HG02571 (cell line): ENCODE data around the gene RIPOR2.

Experiments
- ATAC-seq: cut with Tn5 transposase; IDR thresholded peaks from one replicate; pipeline ENCODE4 v1.9.1; 2021; ENCODE audit warnings: mild to moderate bottlenecking, moderate library complexity; ENCODE audit not compliant: unreplicated experiment

RIPOR2 gene

DNA sequence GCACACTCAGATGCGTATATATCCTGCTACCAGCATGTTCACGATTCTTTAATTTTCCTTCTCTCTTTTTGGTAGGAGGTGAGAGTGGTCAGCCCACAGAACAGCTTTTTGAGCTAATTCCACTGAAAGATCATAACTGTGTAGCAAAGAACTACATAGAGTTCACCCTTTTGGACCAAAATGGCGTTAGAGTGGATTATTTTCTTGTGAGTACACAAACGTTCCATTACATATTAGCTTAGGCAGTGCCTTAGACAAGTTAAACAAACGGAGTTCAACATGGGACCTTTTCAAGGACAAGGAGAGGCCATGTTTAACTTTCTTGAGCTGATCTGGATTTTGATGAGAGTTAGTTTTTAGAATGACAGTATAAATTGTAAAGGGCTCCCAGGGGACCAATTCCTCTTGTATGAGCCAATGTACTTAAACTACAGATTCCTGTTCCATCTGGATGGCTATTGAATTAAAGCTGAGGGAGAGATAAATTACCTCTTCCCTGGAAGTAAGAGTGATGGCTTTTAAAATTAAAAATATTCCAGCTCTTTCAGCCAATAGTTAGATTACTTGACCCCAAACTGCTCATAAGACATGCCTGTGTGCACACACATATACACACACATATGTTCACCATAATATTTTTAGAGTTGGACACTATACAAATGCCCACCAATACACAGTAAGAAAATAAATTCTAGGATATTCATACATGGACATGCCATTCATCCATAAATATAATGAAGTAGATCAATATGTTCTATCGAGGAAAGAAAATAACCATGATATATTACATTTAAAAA is 111.4 kb downstream of the RIPOR2 start:
- no peak for ATAC-seq

DNA sequence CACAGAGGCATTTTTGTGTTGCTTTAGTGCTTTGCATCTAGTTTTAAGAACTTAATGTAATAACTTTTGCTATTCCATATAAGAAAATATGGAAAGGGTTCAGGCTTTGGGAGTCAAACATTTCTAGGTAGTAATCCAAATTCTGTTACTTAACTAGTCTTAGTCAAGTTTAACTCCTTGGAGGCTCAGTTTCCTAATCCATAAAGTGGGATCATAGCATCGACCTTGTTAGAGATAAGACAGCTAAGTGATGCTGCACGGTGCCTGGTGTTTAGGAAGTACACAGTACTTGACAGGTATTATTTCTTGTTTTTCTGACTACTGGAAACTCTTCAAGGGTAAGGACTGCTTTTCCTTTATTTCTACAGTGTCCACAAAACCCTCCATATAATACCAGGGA is 112.6 kb downstream of the RIPOR2 start:
- no peak for ATAC-seq

GRCh38 chr6:24822696-24823095 is 113.1 kb downstream of the RIPOR2 start:
- ATAC-seq: no peak

DNA sequence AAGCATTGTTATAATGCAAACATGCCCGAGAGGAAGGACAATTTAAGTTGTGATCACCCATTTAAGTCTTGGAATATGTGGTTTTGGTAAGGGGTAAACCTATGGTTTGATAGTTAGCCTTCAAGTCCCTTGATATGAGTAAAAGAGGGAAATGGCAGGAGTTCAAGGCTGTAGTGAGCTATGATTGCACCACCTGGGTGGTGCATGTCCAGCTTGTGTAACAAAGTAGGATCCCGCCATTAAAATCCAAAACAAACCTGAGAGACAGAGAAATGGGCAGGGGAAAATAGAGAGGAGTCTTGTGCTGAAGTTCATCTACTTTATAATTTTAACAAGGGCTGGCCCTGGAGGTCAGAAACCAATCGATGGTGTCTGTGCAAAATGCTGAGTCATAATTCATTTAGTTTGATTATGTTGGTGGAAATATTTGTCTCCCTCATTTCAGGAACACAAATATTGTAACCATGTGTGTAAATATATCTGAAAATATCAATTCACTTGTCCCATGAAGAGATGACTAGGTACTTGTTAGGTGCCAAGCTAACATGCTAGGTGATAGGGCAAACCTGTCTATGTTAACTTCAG is 113.8 kb downstream of the RIPOR2 start:
- no peak for ATAC-seq

- ATAC-seq: no peak
Measured at GRCh38 chr6:24818346-24818745, 117.4 kb downstream of the RIPOR2 start.

GRCh38 chr6:24809728-24810127 is 126.0 kb downstream of the RIPOR2 start:
- ATAC-seq: no peak

DNA sequence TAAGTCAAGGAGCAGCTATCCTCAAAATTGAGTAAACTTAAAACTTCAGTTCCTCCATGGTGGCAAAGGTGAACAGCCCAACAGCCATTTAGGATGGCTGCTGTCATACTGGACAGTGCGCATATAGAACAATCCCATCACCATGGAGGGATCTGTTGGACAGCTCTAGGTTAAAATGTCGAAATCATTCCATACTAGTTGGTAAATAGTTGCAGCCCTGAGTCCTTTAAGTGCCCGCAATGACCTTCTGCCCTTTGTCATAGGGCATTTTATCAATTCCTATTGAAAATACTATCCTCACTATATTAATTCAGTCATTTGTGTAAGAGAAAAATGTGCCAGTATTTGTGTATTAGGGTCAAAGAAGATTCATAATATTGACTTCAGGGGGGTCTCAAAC is 128.2 kb downstream of the RIPOR2 start:
- no peak for ATAC-seq

DNA sequence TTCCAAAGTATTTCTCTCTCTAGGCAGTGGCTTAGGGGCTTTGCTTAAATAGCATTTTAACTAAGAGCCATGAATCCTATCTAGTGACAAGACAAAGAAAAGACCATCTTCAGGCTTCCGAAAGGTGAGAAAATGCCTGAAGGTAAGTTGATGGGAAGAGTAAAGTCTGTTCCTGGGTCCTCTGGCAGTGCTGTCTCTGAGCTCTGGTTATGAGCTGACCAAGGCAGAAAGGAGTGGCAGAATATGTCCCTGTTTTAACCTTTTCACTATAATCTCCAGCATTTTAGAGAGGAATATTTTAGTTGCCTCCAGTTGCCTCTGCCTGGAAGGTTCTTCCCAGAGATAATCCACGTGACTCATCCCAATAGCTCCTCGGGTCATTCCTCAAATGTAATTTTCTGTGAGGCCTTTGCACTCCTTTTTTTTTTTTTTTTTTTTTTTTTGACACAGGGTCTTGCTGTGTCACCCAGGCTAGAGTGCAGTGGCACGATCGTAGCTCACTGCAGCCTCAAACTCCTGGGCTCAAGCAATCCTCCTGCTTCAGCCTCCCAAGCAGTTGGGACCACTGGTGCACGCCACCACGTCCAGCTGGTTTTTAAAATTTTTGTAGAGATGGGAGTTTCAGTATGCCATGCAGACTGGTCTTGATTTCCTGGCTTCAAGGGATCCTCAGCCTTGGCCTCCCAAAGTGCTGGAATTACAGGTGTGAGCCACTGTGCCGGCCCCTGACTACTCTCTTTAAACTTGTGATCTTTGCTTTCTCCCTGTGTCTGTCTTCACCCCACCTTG is 133.3 kb downstream of the RIPOR2 start:
- ATAC-seq: no peak

- ATAC-seq: no peak
Measured at GRCh38 chr6:24799541-24799915, 136.2 kb downstream of the RIPOR2 start.

DNA sequence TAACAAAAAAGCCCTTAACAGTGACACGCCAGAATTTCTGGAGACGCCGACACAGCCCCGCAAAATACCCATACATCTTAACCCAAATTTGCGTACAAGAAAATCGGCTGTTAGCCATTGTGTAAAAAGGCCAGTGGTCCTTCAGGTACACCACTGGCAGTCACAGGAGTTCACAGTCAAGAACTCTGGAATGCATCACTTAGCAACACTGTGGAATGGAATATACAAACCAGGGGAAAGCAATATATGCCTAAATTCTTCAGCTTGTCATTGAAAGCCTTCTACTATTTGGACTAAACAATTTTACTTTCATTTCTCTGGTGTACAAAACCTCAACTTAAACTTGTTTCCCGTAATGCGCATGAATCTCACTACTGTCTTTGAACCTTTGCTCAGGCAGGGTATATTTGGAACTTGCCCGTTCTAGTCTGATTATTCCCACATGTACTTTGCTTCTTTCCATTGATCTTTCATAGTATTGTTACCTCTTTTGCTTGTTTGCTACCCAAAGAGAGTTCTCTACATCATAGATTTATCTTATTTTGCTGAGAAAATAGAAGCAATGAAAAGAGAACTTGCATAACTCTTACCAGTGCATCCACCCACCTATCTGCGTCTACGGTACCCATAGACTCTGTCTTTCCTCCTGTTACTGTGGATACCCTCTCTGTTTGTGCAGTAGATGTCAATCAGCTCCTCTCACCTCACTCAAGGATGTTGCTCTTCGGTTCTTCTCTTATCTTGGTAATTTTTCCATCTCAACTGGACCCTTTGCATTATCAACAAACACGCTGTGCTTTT is 136.8 kb downstream of the RIPOR2 start, which contains the start of gene ARMH2:
ARMH2 (minus strand) TSS at position 178 of the 801 bp plus-strand sequence; CDS start at position 118, 60 bp downstream.
- no peak for ATAC-seq

GRCh38 chr6:24797596-24798216 is 138.1 kb downstream of the RIPOR2 start:
- no peak for ATAC-seq

DNA sequence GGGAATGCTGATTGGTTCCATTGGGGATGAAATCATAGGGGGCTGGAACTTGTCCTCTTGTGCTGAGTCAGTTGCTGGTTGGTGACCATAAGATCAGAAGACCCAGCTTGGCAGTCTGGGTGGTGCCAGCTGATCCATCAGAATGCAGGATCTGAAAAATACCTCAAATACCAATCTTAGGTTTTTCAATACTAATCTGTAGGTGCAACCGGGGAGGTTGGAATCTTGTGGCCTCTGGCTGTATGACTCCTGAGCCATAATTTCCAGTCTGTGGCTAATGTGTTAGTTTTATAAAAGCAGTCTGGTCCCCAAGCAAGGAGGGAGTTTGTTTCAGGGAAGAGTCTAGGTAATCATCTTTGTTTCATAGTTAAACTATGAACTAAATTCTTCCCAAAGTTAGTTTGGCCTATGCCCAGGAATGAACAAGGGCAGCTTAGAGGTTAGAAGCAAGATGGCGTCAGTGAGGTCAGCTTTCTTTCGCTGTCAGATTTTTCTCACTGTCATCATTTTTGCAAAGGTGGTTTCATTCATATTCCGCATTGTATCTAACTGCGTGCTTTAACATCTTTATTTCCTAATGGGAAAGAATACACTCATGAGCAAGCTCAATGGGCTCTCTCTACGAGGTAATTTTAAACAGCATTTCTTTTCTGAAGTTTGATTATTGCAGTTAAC is 139.0 kb downstream of the RIPOR2 start:
- no peak for ATAC-seq

DNA sequence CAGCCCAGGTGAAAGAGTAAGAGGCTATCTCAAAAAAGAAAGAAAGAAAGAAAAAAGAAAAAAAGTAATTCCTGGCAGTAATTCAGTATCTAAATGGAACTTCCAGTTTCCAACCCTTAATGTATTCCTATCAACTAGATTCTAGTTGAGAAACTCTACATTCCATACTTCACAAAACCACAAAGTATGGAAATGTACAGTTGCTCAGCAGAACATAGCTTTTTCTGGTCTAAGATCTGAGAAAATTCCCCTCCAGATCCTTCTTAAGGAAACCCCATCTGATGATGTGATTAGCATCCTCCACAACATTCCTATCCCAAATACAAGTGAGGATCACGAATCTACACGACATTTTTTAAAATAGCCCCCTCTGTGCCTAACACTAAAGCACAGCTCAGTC is 140.7 kb downstream of the RIPOR2 start:
- ATAC-seq: no peak

DNA sequence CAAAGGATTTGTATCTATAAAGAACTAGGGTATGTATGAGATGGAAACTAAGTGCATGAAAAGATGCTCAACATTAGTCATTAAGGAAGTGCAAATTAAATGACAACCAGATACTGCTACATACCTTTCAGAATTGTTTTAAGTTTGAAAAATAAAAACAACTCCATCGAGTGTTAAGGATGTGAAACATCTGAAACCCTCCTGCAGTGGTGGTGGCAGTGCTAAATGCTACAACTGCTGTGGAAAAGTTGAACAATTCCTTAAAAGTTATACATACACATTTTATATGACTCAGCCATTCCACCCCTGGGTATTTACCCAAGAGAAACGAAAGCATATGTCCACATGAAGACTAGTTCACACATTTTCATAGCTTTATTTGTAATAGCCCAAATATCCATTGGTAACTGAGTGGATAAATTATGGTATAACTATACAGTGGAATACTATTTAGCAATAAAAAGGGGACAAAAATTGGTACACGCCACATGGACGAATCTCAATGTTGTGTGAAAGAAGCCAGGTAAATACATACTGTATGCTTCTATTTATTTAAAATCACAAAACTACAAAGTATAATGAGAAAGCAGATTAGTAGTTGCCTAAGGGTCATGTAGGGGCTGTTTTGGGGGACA is 147.6 kb downstream of the RIPOR2 start:
- no peak for ATAC-seq

DNA sequence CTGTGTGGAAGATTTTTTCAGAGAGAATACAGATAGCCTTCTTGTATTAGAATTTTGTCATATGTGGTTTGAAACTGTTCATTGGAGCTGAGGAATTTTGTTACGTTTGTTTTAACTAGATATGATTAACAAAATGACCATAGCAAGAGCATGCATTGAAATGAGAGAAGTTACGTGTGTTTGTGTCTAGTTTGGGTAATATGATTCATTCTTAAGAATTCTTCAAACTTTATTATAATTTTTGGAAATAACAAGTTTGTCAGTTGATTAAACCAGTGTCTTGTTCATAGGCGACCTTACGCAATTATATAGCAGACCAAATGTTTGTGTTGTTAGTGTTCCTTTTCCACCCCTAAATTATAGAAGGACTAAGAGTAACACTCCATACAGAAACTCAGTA is 155.6 kb downstream of the RIPOR2 start:
- ATAC-seq: no peak

- ATAC-seq: no peak
Measured at GRCh38 chr6:24779416-24780016, 156.2 kb downstream of the RIPOR2 start.

- ATAC-seq: no peak
Measured at GRCh38 chr6:24778878-24779277, 156.9 kb downstream of the RIPOR2 start.

DNA sequence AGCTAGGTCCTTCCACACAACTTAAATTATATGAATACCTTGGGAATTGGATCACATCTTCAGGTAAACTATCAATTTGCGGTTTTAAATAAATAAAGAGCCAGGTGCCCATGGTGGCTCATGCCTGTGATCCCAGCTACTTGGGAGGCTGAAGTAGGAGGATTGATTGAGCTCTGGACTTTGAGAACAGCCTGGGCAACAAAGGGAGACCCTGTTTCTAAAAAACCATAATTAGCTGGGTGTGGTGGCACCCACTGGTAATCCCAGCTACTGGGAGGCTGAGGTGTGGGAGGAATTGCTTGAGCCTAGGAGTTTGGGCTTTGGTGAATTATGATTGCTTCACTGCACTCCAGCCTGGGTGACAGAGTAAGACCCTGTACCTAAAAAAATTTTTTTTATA is 157.6 kb downstream of the RIPOR2 start:
- ATAC-seq: no peak

DNA sequence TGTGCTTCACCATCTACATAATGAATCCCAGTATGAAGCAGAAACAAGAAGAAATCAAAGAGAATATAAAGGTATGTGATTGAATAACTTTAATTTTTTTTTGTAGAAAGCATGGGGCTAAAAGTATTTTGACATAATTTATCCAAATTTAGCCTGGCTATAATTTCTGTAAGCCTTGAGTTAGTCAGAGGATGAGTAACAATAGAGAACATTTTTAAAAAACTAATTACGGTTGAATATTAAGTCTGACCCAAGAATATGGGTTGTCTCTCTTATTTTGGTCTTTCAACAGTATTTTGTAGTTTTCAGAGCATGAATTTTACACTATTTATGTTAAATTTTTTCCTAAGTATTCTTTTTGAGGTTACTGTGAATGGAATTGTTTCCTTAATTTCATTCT is 158.5 kb downstream of the RIPOR2 start:
- ATAC-seq: no peak
